Activated CD4-positive, alpha-beta T cell treated with anti-CD3 and anti-CD28 coated beads, Interleukin-2, amount 50 U/mL, for 4 hours (primary cell): ENCODE data around the gene MAGI2.
"Not testable (repeated sequence)": the region's sequence is repeated elsewhere in the genome, so short reads cannot be mapped to it uniquely, and the experiment has no call there.

Experiments
- DNase-seq, 2 experiments: peaks; one replicate each; pipeline ENCODE4 v3.0.0-alpha.2; 2020

The MAGI2 gene

DNA sequence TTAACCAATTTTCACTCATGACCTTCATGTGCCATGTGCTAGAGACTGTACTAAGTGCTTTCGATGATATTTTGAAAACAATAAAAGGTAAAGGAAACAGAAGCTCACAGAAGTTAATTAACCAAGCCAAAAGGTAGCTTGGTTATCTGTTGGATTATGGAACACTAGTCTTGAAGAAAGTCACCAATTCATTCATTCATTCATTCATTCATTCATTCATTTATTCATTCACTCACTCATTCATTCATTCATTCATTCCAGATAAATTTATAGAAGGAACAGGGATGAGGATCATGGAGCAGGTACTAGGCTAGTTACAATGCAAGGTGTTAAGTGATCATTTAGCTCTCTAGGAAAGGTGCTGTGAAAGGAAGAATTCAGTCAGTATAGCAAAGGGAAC, 322.8 kb downstream of the MAGI2 start:
- no peak for DNase-seq

GRCh38 chr7:79124331-79124730, 329.1 kb downstream of the MAGI2 start:
- DNase-seq: no peak

GRCh38 chr7:79118143-79118542, 335.3 kb downstream of the MAGI2 start:
- no peak for DNase-seq

DNA sequence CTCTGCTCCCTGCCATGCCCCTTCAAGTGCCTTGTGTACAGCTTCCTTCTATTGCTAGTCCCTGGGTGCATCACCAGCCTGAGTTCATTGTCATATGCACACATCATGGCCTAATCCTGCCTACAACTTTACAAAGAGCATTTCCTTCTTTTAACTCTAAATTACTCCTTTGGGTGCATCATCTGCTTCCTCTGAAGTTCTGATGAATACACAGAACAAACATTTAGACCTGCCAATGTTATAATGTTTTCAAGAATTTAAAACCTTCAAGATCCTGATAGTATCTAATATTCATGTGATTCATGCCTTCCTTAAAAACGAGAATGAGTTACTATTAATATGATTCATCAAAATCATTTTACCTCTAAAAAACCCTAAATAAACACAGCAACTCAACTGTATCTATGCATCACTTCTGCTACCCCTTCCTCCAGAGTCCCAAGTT, 357.1 kb downstream of the MAGI2 start:
- DNase-seq: no peak

DNA sequence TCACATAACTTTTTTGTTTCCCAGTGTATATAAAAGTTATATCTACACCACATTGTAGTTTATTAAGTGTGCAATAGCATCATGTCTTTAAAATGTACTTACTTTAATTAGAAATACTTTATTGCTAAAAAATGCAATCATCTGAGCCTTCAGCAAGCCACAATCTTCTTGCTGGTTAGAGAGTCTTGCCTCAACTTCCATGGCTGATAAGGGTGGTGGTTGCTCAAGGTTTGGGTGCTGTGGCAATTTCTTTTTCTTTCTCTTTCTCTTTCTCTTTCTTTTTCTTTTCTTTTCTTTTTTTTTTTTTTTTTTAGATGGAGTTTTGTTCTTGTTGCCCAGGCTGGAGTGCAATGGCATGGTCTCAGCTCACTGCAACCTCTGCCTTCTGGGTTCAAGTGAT, 360.0 kb downstream of the MAGI2 start:
- no peak for DNase-seq

- no peak for DNase-seq
Measured at GRCh38 chr7:79091661-79092060, 361.8 kb downstream of the MAGI2 start.

DNA sequence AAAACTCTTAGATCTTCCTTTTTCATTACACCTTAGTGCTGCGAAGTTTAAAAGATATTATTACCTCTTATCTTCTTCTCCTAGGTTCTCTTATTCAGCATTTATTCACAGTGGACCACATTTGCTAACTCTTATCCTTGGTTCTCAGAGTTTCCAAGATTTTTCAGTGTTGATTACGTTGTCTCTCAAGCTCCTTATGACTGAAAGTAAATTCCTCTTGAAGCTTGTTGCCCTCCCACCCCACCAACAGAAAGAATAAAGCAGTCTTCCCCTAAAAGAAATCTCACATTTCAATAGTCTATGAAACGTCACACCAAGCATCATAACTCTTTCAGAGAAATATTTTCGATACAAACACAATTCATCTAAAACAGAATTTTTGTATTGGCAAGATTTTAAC, 362.5 kb downstream of the MAGI2 start:
- no peak for DNase-seq

DNA sequence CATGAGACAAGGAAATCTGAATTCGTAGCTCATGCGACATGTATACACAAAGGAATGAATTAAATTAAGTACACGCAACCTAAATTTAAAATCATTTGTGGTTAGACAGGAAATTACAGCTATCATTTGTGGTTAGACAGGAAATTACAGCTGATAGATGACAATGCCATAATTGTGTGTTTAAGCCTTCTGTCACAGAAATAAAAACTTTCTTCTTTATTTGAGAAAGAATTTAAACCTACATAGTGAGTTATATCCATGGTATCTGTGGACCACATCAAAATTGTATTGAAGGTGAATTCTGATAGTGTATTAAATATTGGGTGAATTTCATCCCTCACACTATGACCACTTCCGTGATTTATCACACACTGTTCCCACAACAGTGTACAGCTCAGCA, 362.9 kb downstream of the MAGI2 start:
- no peak for DNase-seq

- no peak for DNase-seq
Measured at GRCh38 chr7:79084423-79084822, 369.0 kb downstream of the MAGI2 start.

GRCh38 chr7:79079919-79080554, 373.4 kb downstream of the MAGI2 start:
- DNase-seq: no peak

DNA sequence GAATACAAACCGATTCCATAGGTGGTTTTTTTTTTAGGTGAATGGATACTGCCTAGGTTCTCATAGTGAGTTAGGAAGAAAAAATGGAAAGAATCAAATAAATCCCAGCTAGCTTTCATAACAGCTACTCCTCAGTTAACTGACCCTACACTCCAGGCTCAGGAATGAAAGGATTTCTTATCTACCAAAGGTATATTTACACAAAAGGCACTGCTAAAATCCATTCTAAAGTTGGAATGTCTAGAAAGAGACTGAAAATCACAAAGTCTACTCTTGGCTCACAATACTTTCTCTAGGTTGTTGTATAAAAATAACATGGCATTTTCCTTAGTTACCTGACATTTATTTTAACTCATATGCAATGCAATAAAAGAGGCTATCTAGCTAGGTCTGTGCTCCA, 375.2 kb downstream of the MAGI2 start:
- no peak for DNase-seq

- not testable (repeated sequence) for DNase-seq
Measured at GRCh38 chr7:79071187-79071586, 382.3 kb downstream of the MAGI2 start.

DNA sequence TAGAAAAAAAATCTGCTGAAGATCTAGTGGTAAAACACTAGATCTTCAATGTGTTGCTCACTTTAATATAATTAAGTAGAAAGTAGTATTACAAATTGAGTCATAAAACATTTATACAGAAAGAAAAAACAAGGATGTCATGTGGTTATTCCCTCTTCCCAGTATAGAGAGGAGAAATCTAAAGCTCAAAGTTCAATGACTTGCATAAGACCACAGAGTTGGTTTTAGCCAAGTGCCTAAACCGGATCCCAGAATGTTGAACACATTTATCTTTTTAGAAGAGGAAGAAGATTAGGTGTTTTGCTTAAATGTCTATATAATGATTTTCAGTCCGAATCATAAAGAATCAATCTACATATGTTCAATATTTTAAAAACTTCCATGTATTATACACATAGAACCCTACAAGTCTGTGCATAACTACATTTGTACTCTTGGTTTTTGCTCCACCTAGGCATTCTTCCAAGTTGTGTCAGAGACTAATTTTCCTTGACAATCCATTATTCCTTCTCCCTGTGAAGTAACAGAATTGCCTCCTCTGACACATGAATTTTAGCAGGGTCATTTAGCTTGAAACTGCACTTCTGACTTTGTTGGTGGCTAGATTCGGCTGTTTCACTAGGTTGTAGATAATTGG, 389.2 kb downstream of the MAGI2 start:
- no peak for DNase-seq

DNA sequence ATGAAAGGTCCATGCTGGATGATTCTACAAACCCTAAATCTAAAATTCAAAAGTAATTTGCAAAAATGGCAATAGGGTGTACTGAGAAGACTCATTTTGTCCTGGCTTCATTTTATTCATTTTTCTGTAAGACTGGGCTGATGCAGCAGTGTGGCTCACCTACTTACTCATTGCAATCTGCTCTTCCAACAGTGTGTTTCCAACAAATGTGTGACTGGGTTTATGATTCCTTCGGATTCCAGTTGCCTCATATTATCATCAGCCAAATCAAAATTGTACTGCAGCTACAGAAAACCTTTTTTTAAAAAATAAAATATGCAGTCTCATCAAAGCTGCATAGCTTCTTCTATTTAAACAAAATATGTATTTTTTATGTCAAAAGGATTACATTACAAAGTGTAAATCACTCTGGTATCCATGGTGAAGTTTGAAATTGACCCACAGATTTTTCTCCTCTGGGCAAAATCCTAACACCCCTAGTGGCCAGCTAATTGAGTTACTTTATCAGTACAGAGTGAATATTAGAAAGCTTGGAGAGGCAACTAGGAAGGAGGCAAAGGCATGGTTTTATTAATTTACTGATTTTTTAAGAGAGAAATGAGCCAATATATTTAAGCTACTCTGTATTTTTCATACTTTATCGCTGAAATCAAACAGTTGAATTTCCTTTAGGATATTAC, 390.3 kb downstream of the MAGI2 start:
- no peak for DNase-seq

- no peak for DNase-seq
Measured at GRCh38 chr7:79060498-79060897, 393.0 kb downstream of the MAGI2 start.

- no peak for DNase-seq
Measured at GRCh38 chr7:79055722-79056415, 397.6 kb downstream of the MAGI2 start.

DNA sequence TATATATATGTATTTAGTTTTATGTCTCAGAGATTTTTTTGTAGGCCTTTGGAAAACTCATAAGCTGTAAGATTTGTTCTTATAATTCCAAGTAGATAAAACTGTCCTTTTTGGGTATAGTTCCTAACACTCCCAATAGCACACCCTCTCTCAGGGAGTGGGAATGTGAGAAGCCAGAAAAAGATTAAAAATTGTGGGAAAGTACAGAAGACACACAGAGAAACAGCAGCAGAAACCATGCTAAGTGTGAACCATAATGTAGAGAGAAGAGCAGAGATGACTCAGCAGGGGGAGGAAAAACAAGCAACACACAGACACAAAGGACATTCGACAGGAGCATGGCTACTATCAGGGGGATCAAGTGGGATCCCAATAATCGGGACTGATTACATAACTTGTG, 401.6 kb downstream of the MAGI2 start:
- DNase-seq: no peak

DNA sequence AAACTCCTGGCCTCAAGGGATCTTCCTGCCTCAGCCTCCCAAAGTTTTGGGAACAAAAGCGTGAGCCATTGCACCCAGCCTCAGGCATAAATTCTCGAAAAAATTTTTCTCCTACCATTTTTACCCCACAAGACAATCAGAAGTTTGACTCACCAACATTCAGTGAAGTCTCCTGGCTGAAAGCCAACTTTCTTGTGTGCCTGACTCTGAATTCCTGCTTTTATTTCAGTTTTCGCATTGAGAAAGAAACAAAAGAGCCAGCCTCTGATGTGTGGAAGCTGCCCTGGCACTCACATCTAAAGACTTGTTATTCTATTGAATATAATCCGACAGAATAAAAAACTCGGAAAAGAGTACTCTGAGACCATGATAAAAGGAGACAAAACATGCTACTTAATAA, 402.9 kb downstream of the MAGI2 start:
- DNase-seq: no peak

- DNase-seq: no peak
Measured at GRCh38 chr7:79046061-79046460, 407.4 kb downstream of the MAGI2 start.

- DNase-seq: no peak
Measured at GRCh38 chr7:79037001-79037400, 416.5 kb downstream of the MAGI2 start.

DNA sequence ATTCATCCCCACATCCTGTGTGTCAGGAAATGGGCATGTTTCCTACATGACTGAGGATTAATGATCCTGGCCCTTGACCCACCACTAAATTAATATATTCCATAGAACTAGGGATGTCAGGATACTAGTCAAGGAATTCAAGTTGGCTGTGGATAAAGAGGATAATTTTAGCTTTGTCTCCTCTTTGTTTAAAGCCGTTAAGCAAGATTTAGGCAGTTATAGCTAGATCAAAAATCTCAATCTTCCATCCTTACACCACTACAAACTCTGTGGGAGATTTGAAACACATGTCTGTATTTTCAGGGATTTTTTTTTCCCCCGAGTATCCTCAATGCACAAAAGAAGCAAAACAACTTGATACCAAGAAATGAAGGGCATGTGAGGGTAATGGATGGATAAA, 417.1 kb downstream of the MAGI2 start:
- DNase-seq: no peak

GRCh38 chr7:79035858-79036257, 417.6 kb downstream of the MAGI2 start:
- DNase-seq: no peak

DNA sequence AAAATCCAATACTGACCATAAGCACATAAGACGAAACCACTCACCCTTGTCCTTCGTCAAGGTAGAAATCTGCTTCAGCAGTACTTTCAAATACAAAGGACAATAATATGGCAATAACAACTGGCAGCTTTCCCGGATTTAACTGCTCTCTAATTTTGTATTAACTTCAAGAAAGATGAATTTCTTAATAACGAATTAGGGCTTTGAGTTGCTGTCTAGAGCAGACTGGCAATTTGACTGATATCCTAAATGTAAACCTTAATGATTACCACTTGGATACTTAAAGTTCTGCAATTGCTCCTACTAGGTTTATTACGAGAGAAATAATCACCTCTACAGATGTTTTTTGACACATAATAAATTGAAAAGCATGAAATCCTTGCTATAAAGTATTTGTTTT, 418.7 kb downstream of the MAGI2 start:
- no peak for DNase-seq

DNA sequence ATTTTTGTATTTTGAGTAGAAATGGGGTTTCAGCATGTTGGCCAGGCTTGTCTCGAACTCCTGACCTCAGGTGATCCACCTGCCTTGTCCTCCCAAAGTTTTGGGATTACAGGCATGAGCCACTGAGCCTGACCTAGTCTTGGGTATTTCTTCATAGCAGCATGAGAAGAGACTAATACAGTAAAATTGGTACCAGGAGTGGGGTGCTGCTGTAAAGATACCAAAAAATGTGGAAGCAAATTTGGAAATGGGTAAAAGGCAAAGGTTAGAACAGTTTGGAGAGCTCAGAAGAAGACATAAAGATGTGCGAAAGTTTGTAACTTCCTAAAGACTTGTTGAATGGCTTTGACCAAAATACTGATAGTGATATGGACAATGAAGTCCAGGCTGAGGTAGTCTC, 433.8 kb downstream of the MAGI2 start:
- not testable (repeated sequence) for DNase-seq
